ENCODE data around the gene UCP2. TPM values are rescaled to one million over a fixed set of nuclear protein-coding genes. Genes with fewer than 3 reads are reported as not detected.
A peak's percentile ranks its signal among the peaks of the same experiment; 100 is the strongest.

The UCP2 gene
- total and polyA plus RNA-seq, 9 of the 15 experiments (the other 6 are each of a cell fraction or from before 2014, with no cell fraction given) = 19.2 to 216 (median 87.9) TPM

DNA sequence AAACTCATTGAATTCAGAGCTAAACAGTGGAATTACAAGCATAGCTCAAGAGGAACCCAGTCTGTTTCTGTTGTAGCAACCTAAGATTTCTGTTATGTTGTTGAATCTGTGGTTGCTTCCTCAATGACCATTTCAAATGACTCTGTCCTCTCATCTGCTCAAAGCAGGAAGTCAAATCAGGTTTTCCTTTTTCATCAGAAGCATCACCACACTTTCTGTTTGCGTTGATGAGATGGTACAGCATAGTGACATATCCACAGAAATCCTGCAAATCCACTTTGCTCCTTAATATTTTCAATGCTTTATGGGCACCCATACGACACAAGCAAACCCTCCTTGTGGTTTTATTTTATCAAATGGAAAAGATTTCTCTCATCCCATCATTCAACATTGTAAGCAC lies 12.6 kb upstream of the UCP2 start:
- BruUV-seq (replicated peaks) = no TSS peak
- Histone ChIP-seq H2AFZ (ENCODE audit: low read depth, low read length) (peak overlapping the region; percentile 4; the same call in 1 of the 2 replicates), H3K4me2 (ENCODE audit: insufficient read depth, low read length) (no peak overlapping the region), H4K20me1 (replicated peaks; ENCODE audit: control insufficient read depth, insufficient read depth, low read length) (no peaks in the 10 kb centered on the region), H3K27ac (ENCODE audit: extremely low read depth, low read depth, low read length) (no peak overlapping the region), H3K4me3 (no peak overlapping the region), H3K9ac (ENCODE audit: insufficient read depth in 1 of 2, low read depth in 2 of 2, low read length in 2 of 2) (no peak overlapping the region), H3K27me3 (ENCODE audit: control insufficient read depth in 2 of 2, insufficient read depth in 2 of 2, low read length in 2 of 2) (no peaks in the 10 kb centered on the region), H3K4me1 (replicated peaks in 1 of 2; ENCODE audit: control insufficient read depth in 2 of 2, insufficient read depth in 2 of 2, low read length in 2 of 2) (peaks cover 6% of the 10 kb centered on the region in 2 experiments; a peak in 2 of 5 replicates), H3K36me3 (ENCODE audit: control insufficient read depth, insufficient read depth, low read length) (no peaks in the 10 kb centered on the region), H3K9me3 (replicated peaks; ENCODE audit: control insufficient read depth, insufficient read depth, low read depth, low read length) (no peaks in the 10 kb centered on the region), H3K9me1 (ENCODE audit: control insufficient read depth, insufficient read depth, low read length) (no peaks in the 10 kb centered on the region), H3K79me2 (ENCODE audit: control insufficient read depth, insufficient read depth, low read length) (no peaks in the 10 kb centered on the region)
- 54% methylated on average over 2 of the region's 2 CpGs for WGBS (ENCODE audit: insufficient coverage, low coverage, missing lambda C conversion rate)
- intact Hi-C loops (cut with micrococcal nuclease) = no loop called here
- TF ChIP-seq, protein P1, sequence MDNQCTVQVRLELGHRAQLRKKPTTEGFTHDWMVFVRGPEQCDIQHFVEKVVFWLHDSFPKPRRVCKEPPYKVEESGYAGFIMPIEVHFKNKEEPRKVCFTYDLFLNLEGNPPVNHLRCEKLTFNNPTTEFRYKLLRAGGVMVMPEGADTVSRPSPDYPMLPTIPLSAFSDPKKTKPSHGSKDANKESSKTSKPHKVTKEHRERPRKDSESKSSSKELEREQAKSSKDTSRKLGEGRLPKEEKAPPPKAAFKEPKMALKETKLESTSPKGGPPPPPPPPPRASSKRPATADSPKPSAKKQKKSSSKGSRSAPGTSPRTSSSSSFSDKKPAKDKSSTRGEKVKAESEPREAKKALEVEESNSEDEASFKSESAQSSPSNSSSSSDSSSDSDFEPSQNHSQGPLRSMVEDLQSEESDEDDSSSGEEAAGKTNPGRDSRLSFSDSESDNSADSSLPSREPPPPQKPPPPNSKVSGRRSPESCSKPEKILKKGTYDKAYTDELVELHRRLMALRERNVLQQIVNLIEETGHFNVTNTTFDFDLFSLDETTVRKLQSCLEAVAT (IDR thresholded peaks at IDR 0.05) = no peak
- peak; percentile 47; the same call in 1 of the 2 replicates for TF ChIP-seq ELF1 (tag; IDR thresholded peaks at IDR 0.05)
- ATAC-seq (no peak), DNase-seq (ENCODE audit: extremely low read depth in 1 of 4, low spot score in 3 of 4) (no peak), FAIRE-seq (no peak)
- ChIA-PET POLR2A (interaction anchor here (0.6 to 1.4 kb wide), 2 partner anchors 15 to 196 kb away, joined by 3 to 4 read pairs; no protein-coding TSS in a partner anchor), CTCF (ENCODE audit: low intra/inter-chr PET ratio) (no interaction called here)
- in situ Hi-C loops (cut with MboI) = no loop called here

DNA sequence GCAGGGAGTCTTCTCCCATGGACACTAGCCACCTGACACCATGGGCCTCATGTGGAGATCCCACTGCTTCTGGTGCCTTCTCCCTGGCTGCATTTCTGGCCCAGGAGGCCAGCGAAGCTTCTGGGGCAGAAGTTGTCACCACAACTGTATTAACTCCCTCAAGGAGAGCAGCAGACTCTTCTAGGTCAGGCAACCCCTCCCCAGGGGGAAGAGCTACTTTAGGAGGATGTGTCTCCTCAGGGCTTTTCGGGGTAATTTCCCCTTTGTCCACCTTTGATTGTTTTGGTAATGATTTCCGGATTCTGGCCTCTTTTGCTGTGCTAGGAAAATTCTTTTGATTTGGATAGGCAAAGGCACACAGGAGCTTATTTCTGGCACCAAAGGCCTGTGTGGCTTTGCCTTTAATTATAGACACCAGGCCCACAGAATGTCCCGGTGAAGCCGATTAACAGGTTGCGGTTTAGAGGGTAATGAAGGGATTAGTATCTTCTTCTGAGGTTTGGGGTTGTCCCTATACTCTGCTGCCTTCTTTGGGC lies 8.9 kb upstream of the UCP2 start:
- BruUV-seq (replicated peaks) = no TSS peak
- 71% methylated on average over 6 of the region's 6 CpGs for WGBS (ENCODE audit: insufficient coverage, low coverage, missing lambda C conversion rate)
- H3K27ac ChIP-seq (ENCODE audit: extremely low read depth, low read depth, low read length) = no peak overlapping the region
- H3K9me1 ChIP-seq (ENCODE audit: control insufficient read depth, insufficient read depth, low read length) = no peaks in the 10 kb centered on the region
- no peaks in the 10 kb centered on the region for H3K36me3 ChIP-seq (ENCODE audit: control insufficient read depth, insufficient read depth, low read length)
- no peaks in the 10 kb centered on the region for H4K20me1 ChIP-seq (replicated peaks; ENCODE audit: control insufficient read depth, insufficient read depth, low read length)
- FAIRE-seq = no peak
- peaks cover 0 to 2% of the 10 kb centered on the region in 2 experiments; a peak in 1 of 5 replicates for H3K4me1 ChIP-seq (replicated peaks in 1 of 2; ENCODE audit: control insufficient read depth in 2 of 2, insufficient read depth in 2 of 2, low read length in 2 of 2)
- peak overlapping the region in 1 of 2 experiments; percentile 72; a peak in 1 of 4 replicates for H3K9ac ChIP-seq (ENCODE audit: insufficient read depth in 1 of 2, low read depth in 2 of 2, low read length in 2 of 2)
- no peaks in the 10 kb centered on the region for H3K79me2 ChIP-seq (ENCODE audit: control insufficient read depth, insufficient read depth, low read length)
- peak overlapping the region; percentile 70 for H2AFZ ChIP-seq (ENCODE audit: low read depth, low read length)
- intact Hi-C loops (cut with micrococcal nuclease) = no loop called here
- H3K4me3 ChIP-seq = no peak overlapping the region
- H3K9me3 ChIP-seq (replicated peaks; ENCODE audit: control insufficient read depth, insufficient read depth, low read depth, low read length) = no peaks in the 10 kb centered on the region
- POLR2A ChIA-PET = interaction anchor here (0.6 to 1.5 kb wide), 3 partner anchors 19 to 1069 kb away, joined by 3 to 4 read pairs (median 3); no protein-coding TSS in a partner anchor
- DNase-seq (ENCODE audit: extremely low read depth in 1 of 4, low spot score in 3 of 4) = no peak
- no peak for TF ChIP-seq TARDBP (IDR thresholded peaks at IDR 0.05)
- CTCF ChIA-PET (ENCODE audit: low intra/inter-chr PET ratio) = no interaction called here
- H3K27me3 ChIP-seq (ENCODE audit: control insufficient read depth in 2 of 2, insufficient read depth in 2 of 2, low read length in 2 of 2) = no peaks in the 10 kb centered on the region
- ATAC-seq = peak; percentile 54
- in situ Hi-C loops (cut with MboI) = no loop called here
- no peak overlapping the region for H3K4me2 ChIP-seq (ENCODE audit: insufficient read depth, low read length)

Measured in K562 (cell line).